Mesodermal cell (in vitro differentiated cells): Measurements from ENCODE around the gene TMEM260. TPM values are rescaled to one million over a fixed set of nuclear protein-coding genes. Genes with fewer than 3 reads are reported as not detected.

Experiments
- H3K27ac ChIP-seq: 2 replicates; pipeline ENCODE4 v1.7.0; 2013; ENCODE audit warnings: mild to moderate bottlenecking, low read depth, low read length, moderate library complexity; ENCODE audit not compliant: severe bottlenecking
- H3K36me3 ChIP-seq: 2 replicates; pipeline ENCODE4 v1.7.1; 2013; ENCODE audit warnings: mild to moderate bottlenecking, low read length, moderate library complexity; ENCODE audit not compliant: control insufficient read depth, insufficient read depth
- H3K4me1 ChIP-seq: one replicate; pipeline ENCODE4 v1.7.1; 2013; ENCODE audit warnings: mild to moderate bottlenecking, low read length; ENCODE audit not compliant: insufficient read depth, control insufficient read depth, poor library complexity, severe bottlenecking
- H3K4me3 ChIP-seq: 2 replicates; pipeline ENCODE4 v1.7.0; 2013; ENCODE audit warnings: low read length, control low read depth, mild to moderate bottlenecking; ENCODE audit not compliant: insufficient read depth, poor library complexity, severe bottlenecking; ENCODE audit errors: extremely low read depth
- H3K9me3 ChIP-seq: 2 replicates; pipeline ENCODE4 v1.7.1; 2013; ENCODE audit warnings: mild to moderate bottlenecking, low read length, moderate library complexity; ENCODE audit not compliant: control insufficient read depth
- WGBS, 2 experiments: methylation state at CpG; one replicate each; pipeline ENCODE4 v1.1.5; 2013; ENCODE audit warnings: missing lambda C conversion rate in 2 of 2; ENCODE audit not compliant: insufficient coverage in 2 of 2; 5-methylcytosine and 5-hydroxymethylcytosine counted together
- polyA plus RNA-seq, 2 experiments: library from polyadenylated mRNA; stranded (reverse); fragments of 50-300 nt; gene quantifications; one replicate each; pipeline ENCODE4 v1.2.3, GENCODE V29; 2013

Gene TMEM260
- 16.6 TPM for polyA plus RNA-seq (2013, experiment 1 of 2)
- polyA plus RNA-seq (2013, experiment 2 of 2), result 12.9 TPM

DNA sequence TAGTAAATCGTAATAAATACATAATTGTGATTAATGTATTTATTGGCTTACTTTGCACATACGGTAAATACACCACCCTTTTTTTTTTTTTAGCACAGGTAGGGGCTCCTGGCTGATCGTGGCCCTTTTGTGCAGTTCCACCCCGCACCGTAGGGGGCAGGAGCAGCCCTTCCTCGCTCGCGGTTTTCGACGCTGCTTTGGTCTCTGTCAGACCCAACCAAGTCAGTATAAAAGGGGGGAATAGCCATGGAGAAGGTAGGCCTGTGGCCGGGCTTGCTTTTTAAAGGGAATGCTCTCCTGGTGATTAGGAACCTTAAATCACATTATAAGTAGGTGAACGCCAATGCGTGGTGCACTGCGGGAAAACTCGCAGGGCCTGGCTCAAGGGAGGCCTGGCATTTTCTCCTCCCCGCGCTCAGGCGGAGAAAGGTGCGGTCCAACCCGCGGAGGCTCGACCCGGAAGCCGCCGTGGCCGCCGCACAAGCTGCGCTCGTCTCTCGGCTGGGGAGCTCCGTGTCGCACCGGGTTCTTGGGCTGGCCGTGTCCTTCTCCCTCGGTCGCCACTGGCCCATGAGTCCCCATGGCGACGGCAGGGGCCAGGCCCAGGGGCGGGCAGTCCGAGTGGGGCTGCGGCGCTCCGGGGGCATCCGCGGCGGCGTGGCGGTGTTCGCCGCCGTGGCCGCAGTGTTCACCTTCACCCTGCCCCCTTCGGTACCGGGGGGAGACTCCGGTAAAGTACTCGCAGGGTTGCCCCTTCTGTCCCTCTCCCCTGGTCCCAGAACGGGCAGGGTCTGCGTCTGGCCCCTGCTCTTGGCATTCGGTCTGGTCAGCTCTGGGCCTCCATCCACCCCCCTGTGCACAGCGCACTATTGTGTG, at the start of gene TMEM260:
TMEM260 (plus strand) TSS at position 454 of the 876 bp plus-strand sequence; CDS start at position 571, 117 bp downstream.
- Histone ChIP-seq H3K9me3 (no peaks in the 10 kb centered on the region), H3K4me3 (peak within 1 kb of the TSS; percentile 86), H3K36me3 (no peaks in the 10 kb centered on the region), H3K27ac (peak within 1 kb of the TSS; percentile 91), H3K4me1 (peaks cover 6% of the 10 kb centered on the region)
- WGBS, 2 experiments, result 1% methylated on average over 35 to 45 of the region's 60 CpGs

DNA sequence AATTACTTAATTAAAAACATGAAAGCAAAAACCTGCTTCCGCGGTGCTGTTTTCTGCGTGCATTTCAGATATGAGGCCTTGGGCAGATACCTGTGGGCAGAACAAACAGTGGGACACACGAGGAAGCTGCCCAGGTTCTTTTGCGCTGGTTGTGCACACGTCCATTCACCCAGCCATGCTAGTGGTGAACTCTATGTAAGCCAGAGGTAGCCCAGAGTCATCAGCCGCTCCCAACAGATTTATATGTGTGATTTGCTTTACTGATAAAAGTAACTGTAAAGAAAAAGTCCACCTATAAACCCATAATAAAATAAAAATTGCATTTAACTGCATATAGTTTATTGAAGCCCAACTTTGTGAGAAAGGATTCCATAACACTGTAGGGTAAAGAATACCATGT, 47.1 kb upstream of the TMEM260 start:
- no peak overlapping the region for H3K4me3 ChIP-seq
- H3K9me3 ChIP-seq, result no peaks in the 10 kb centered on the region
- no peak overlapping the region for H3K27ac ChIP-seq
- no peaks in the 10 kb centered on the region for H3K4me1 ChIP-seq
- no peaks in the 10 kb centered on the region for H3K36me3 ChIP-seq
- WGBS, 2 experiments, result 94 to 100% methylated on average over 6 of the region's 7 CpGs

DNA sequence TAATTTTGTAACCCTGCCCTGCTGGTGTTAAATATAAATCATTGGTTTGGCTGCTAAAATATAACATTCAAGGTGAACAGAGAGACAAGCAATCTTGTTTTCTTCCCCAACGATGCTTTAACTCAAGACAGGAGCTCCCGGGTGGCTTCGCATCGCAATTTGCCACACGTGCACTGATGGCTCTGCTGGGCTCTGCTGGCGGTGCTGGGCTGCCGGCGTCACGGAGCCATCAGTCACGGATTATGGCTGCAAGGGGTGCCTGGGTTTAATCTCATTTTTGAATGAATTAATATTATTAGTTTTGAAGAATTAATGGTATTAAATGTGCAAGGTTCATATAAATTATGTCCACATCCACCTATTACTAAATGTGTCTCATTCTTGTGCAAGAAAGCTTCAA, 44.9 kb upstream of the TMEM260 start:
- Histone ChIP-seq H3K36me3 (no peaks in the 10 kb centered on the region), H3K9me3 (no peaks in the 10 kb centered on the region), H3K27ac (no peak overlapping the region), H3K4me1 (no peaks in the 10 kb centered on the region), H3K4me3 (no peak overlapping the region)
- 94 to 95% methylated on average over 9 to 10 of the region's 10 CpGs for WGBS, 2 experiments

DNA sequence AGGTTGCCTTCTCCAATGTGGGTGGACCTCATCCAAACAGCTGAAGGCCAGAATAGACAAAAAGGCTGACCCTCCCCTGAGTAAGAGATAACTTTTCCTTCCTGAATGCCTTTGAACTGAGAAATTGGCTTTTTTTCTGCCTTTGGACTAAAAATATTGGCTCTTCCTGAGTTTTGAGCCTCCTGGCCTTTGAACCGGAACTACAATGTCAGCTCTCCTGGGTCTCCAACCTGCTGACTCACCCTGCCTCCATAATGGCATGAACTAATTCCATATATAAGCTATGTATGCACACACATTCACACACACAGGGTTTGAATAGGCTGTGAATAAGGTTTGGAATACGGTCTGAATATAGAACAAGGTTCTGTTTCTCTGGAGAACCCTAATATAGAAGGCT, 39.7 kb upstream of the TMEM260 start:
- Histone ChIP-seq H3K9me3 (no peaks in the 10 kb centered on the region), H3K36me3 (no peaks in the 10 kb centered on the region), H3K4me1 (no peaks in the 10 kb centered on the region), H3K4me3 (no peak overlapping the region), H3K27ac (no peak overlapping the region)
- 100% methylated on average over 1 of the region's 2 CpGs; no CpG with 5 or more reads in 1 of the 2 experiments for WGBS, 2 experiments

DNA sequence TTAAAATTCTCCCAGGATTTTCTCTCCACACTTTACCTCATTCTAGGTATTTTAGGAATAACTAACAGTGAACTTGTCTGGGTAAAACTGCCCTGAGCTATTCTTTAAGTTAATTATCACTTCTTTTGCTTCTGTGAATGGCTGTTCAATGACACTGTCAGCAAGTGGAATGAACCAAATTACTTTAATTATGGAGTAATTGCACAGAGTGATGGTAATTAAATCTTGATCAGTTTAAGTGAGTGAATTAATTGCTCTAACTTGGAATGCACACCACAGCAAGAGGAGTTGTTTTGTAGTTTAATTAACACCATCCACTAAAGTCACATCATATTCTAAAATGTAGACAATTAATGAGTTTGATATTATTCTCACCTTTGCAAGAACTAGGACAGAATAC, 36.2 kb upstream of the TMEM260 start:
- Histone ChIP-seq H3K4me1 (no peaks in the 10 kb centered on the region), H3K9me3 (no peaks in the 10 kb centered on the region), H3K36me3 (no peaks in the 10 kb centered on the region), H3K4me3 (no peak overlapping the region), H3K27ac (no peak overlapping the region)

DNA sequence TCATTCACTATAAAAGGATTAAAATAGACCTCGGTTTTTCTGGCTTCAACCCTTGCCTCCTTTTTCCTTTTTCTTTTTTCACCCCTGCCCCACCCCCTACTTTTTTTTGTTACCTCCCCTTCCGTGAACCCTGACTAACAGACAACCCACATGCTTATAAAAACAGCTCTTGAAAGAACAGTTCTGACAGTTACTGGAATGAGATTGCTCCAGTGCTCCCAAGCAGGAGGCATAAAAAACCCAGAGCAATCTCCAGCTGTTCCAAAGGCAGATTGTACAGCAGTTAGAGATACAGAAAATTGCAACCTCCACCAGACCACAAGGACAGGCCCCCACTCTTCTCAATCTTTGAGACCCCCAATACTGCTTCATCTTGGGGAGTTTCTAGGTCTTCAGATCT, 29.9 kb upstream of the TMEM260 start:
- Histone ChIP-seq H3K9me3 (no peaks in the 10 kb centered on the region), H3K27ac (no peak overlapping the region), H3K36me3 (no peaks in the 10 kb centered on the region), H3K4me1 (no peaks in the 10 kb centered on the region), H3K4me3 (no peak overlapping the region)
- WGBS, 2 experiments, result 100% methylated on average over 1 of the region's 2 CpGs

DNA sequence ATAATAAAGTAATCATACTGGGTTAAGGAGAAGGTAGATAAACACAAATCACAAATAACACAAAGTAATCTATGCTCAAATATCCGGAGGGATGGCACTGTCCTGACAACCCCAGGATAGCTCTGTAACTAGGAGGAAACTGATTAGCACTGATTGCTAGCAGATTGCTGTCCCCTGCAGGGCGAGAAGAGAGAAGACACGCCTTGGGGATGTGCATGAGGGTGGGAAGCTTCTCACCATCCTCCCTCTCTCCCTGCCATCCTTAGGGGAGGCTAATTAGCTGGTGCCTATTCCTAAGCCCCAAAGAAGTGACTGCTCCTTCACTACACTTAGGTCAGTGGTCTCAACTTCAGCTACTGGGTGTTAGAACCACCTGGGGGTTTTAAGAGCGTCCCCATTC, 27.0 kb upstream of the TMEM260 start:
- WGBS, 2 experiments, result 50% methylated on average over 1 of the region's 4 CpGs; no CpG with 5 or more reads in 1 of the 2 experiments
- Histone ChIP-seq H3K4me1 (no peaks in the 10 kb centered on the region), H3K36me3 (no peaks in the 10 kb centered on the region), H3K4me3 (no peak overlapping the region), H3K27ac (no peak overlapping the region), H3K9me3 (no peaks in the 10 kb centered on the region)

DNA sequence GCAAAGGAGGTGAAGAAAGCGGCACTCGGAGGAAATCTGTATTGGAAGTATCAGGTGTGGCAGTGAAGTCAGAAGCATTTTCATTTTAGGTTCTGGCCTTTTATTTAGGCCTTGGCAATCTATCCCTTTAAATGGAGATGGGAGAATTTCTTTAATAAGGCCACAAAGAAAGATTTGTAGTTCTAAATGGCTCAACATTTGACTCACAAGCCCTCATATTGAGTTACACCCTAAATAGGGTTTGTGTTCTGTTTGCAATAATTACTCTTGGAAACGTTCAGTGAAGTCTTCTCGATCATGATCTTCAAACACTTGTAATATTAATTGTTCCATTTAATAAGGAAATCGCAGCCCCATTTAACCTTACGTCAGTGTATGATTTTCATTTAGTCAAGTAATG, 25.3 kb upstream of the TMEM260 start:
- Histone ChIP-seq H3K36me3 (no peaks in the 10 kb centered on the region), H3K4me1 (no peaks in the 10 kb centered on the region), H3K9me3 (no peaks in the 10 kb centered on the region), H3K4me3 (no peak overlapping the region), H3K27ac (no peak overlapping the region)
- no CpG with 5 or more reads among the region's 6 CpGs for WGBS, 2 experiments

DNA sequence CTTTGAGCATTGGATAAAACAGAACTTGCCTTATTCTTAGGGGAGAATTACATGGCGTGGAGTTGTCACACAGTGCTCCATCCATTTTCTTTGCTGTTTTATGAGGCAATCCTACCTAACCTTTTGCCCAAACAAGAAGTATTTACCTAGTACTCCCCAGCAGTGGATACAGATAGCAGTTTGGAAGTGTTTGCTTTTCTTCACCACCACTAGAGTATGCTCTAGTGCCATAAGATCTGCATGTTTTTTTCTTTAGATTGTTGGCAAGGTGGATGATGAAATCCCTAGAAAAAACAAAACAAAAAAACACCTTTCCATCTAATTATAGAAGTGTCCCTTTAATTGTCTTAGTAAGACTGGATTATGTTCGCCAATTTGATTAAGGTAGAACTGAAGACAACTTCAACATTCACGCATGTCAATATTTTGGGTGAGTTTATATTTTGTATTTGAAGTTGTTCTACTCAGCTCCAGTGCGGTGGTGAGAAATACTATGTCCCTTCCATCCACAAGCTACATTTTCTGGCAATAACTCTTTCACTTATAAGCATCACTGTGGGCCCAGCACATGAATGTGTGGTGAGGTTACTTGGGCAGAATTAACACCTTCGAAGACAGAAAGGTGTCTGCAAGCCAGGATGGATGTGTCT, 23.6 kb upstream of the TMEM260 start:
- WGBS, 2 experiments, result 86% methylated on average over 2 of the region's 5 CpGs; no CpG with 5 or more reads in 1 of the 2 experiments
- Histone ChIP-seq H3K4me3 (no peak overlapping the region), H3K36me3 (no peaks in the 10 kb centered on the region), H3K4me1 (no peaks in the 10 kb centered on the region), H3K9me3 (no peaks in the 10 kb centered on the region), H3K27ac (no peak overlapping the region)

DNA sequence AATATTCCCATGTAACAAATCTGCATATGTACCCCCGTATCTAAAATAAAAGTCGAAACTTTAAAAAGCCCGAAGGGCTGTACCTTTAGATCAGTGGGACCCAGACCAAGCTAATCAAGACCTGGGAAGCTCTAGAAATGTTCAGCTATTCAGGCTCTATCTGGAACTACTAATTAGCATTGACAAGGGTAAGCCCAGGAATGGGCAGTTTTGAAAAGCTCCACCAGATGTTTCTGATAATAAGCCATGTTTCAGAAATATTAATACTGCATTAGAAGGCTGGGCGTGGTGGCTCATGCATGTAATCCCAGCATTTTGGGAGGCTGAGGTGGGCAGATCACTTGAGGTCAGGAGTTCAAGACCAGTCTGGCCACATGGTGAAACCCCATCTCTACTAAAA, 20.4 kb upstream of the TMEM260 start:
- Histone ChIP-seq H3K9me3 (no peaks in the 10 kb centered on the region), H3K36me3 (no peaks in the 10 kb centered on the region), H3K4me1 (no peaks in the 10 kb centered on the region), H3K27ac (no peak overlapping the region), H3K4me3 (no peak overlapping the region)
- 84 to 100% methylated on average over 1 to 4 of the region's 4 CpGs for WGBS, 2 experiments

DNA sequence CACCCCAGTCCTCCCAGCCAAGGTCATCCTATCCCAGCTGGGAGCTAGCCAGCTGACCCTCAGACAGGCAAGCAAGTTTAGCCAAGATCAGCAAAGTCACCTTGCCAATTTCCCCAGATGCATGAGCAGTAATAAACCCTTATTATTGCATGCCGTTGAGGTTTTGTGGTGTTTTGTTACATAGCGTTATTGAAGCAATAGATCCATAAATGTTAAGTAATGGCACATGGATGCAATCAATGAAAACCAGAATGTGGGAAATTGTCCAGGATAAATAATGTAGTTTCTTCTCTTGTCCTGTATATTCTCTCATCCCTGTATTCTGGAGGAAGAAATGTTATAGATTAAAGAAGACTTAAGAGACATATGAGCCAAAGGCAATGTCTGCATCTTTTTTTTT, 18.0 kb upstream of the TMEM260 start:
- 100% methylated on average over 1 of the region's 2 CpGs; no CpG with 5 or more reads in 1 of the 2 experiments for WGBS, 2 experiments
- no peaks in the 10 kb centered on the region for H3K9me3 ChIP-seq
- no peaks in the 10 kb centered on the region for H3K36me3 ChIP-seq
- no peaks in the 10 kb centered on the region for H3K4me1 ChIP-seq
- H3K27ac ChIP-seq, result no peak overlapping the region
- no peak overlapping the region for H3K4me3 ChIP-seq
